Kasumi-1 (cell line): ENCODE measurements around the gene MIEN1.
A peak's percentile ranks its signal among the peaks of the same experiment; 100 is the strongest.
"Not testable (repeated sequence)": the region's sequence is repeated elsewhere in the genome, so short reads cannot be mapped to it uniquely, and the experiment has no call there.

Source experiments
- DNase-seq, 2 experiments: peaks; one replicate each; lab custom pipeline; 2025; lab: John Stamatoyannopoulos, UW

The MIEN1 gene

DNA sequence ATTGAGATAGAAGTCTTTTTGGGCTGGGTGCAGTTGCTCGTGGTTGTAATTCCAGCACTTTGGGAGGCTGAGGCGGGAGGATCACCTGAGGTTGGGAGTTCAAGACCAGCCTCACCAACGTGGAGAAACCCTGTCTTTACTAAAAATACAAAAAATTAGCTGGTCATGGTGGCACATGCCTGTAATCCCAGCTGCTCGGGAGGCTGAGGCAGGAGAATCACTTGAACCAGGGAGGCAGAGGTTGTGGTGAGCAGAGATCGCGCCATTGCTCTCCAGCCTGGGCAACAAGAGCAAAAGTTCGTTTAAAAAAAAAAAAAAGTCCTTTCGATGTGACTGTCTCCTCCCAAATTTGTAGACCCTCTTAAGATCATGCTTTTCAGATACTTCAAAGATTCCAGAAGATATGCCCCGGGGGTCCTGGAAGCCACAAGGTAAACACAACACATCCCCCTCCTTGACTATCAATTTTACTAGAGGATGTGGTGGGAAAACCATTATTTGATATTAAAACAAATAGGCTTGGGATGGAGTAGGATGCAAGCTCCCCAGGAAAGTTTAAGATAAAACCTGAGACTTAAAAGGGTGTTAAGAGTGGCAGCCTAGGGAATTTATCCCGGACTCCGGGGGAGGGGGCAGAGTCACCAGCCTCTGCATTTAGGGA is 31.0 kb downstream of the MIEN1 start:
- not testable (repeated sequence) for DNase-seq

DNA sequence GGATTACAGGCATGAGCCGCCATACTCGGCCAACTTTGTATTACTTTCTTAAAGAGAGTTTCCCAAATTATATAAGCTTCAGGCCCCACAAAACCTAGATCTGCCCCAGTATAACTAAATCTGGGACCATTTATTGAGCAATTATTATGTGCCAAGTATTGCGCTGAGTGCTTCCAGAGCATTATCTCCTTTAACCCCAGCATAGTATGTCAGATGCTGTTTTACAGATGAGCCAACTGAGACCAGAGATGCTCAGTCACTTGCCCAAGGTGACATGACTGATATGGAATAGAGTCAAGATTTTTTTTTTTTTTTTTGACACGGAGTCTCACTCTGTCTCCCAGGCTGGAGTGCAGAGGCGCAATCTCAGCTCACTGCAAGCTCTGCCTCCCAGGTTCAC is 32.4 kb downstream of the MIEN1 start:
- no peak for DNase-seq

GRCh38 chr17:39696731-39697130 is 33.6 kb downstream of the MIEN1 start:
- DNase-seq, result no peak

- no peak for DNase-seq
These were observed 35.2 kb downstream of the MIEN1 start for GRCh38 chr17:39695089-39695474.

DNA sequence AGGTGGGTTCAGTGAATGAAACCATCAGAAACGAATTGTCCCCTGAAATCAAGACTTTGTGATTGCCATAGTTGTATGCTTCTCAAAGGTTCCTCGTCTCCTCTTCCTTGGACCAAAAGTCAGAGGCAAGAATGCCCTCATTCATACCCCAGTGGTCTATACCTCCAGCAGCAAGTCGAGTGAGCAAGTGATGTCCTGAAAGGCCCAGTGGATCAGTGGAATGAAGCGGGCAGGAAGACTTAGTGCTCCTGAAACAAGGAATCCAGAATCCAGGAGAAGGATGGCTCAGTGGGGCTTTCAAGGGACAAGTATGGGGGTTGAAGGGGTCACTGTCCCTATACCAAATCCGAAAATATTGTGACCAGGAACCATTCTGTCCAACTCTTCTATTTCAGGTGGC is 35.7 kb downstream of the MIEN1 start:
- no peak for DNase-seq

DNA sequence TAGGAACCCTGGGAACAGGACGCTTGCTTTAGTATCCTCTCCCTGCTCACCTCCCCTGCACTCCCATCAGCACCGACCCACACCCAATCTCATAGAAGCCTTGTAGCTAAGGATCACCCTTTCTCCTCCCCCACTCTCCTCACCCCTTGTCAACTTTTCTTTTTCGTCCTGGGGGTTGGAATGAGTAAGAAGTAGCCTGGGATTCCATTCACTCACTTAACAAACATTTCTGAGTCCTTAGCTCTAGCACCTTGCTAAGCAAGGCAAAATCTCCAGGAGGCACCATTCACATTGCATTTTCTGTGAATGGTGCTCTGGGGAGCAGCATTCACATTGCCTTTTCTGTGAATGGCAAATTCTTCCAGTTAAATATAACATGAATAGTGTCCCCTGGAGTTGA is 41.4 kb downstream of the MIEN1 start:
- no peak for DNase-seq

- DNase-seq, result no peak
These were observed 41.9 kb downstream of the MIEN1 start for GRCh38 chr17:39688475-39688835.

DNA sequence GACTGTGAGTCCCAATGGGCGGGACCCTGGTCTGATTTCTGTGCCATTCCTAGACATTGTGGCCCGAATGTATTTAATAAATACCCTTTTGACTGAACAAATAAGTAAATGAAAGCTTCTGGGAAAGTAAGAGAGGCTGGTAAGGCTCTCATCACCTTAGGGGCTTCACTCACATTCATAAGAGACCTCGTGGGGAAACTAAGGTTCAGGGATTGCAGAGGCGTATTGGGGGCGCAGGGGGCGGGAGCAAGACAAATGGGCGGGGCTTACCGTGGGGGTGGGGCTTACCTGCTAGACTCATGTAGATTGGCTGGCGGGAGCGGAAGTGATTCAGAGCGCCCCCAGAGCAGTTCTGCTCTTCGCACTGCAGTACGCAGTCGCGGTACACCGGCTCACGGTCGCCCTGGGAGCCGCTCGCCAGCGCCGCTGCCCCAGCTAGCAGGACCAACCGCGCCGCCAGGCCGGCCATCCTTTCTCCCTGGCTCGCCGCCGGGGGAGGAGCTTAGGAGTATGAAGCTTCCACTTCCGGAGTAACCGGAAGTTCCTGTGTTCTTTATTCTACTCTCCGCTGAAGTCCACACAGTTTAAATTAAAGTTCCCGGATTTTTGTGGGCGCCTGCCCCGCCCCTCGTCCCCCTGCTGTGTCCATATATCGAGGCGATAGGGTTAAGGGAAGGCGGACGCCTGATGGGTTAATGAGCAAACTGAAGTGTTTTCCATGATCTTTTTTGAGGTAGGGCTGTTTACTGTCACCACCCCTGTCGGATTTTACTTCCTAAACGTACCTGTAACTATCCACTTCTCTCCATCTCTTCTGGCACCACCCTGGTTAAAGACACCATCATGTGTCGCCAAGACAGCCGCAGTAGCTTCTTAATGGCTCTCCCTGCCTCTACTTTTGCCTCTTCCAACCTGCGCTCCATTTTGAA is 42.5 kb downstream of the MIEN1 start, which contains the start of gene PGAP3:
Gene PGAP3 (minus strand): TSS at position 512 of the 929 bp plus-strand sequence. CDS start 43 bp downstream, at position 469.
- peak; percentile 86 to 92 for DNase-seq

DNA sequence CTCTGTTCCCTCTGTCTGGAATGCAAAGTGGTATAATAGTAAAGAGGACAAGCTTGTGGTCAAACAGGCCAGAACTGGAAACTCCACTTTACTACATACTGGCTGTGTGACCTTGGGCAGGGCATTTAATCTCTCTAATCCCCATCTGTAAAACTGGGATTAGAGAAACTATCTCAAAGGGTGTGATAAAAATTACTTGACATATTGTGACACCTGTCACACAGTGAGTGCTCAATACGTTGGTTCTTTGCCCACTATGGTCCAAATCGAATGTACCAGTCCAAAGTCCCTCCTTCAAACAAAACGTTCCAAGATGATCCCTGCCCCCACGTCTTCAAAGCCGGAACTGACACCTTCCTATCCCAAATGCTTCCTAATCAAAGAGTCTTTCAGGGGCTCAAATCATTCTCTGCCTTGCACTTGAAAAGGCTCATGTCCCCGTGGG is 43.2 kb downstream of the MIEN1 start:
- DNase-seq, result no peak

GRCh38 chr17:39684369-39685192 is 45.8 kb downstream of the MIEN1 start:
- no peak for DNase-seq

DNA sequence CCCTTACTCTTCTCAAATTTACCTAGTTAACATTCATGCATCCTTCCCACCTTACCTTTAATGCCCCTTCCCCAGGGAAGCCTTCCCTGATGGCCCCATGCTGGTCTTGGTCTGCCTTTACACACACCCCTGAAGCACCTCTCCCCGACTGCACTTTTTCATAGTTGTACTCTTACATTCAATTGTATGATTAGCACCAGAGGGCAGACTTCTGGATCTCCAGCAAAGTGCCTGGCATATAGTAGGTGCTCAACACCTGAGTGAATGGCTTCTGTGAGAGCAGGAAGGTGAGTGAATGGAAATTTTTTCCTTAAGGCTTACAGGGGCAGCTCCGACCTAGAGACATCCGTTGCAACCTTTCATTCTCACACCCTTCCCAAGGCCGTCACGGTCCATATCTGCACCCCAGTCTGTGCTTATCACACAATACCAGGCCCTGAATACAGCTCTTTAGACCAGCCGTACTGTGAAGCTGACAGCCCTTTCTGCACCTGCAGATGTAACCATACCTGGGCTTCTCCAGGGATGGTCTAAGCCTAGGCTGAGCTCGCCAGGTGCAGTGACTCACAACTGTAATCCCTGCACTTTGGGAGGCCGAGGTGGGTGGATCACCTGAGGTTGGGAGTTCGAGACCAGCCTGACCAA is 46.9 kb downstream of the MIEN1 start:
- DNase-seq, result no peak

- peak in 1 of 2 experiments; percentile 7 for DNase-seq
These were observed 50.7 kb downstream of the MIEN1 start for GRCh38 chr17:39679521-39680192.
